ENCODE results near the gene TMEM63A.

TMEM63A gene

DNA sequence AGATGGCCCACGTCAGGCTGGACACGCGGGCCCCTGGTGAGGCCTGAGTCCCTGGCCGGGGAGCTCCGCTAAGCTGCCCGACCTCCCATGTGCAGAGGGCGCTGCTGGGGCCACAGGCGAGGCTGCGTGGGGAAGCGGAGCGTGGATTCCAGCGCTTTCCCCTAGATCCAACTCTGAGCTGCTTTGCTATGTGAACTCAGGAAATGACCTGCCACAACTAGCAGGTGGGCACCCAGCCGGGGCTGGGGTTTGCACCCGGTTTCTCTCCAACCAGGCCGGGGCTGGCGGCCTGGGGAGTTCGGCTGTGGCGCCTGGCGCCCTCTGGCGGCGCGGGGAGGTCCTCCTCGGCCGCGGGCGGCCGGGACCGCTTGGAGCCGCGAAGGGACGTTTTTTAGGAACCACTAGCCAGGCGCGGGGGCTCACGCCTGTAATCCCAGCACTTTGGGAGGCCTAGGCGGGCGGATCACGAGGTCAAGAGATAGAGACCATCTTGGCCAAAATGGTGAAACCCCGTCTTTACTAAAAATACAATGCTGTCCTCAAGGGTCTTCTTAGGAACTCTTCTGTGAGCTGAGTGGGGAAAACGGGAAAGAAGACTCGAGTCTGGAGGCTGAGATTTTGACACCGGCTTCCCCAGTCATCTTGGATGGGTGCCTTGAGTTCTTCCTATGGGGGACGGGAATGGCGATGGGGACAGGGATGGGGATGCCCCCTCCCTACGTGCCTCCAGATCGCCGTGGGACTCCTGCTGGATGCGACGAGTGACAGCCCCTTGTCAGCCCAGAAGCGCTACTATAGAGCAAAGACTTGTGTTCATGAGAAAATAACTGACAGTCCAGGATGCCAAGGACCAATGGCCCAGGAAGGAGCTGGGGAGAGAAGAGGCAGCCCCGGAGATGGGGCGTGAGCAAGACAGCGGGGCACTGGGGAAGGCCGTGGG, 29.3 kb upstream of the TMEM63A start:
- Histone ChIP-seq H2AFZ (ENCODE audit: low read length) (peak overlapping the region; percentile 51; the same call in 1 of the 2 replicates), H3K27ac (ENCODE audit: low read length) (no peak overlapping the region), H3K4me3 (ENCODE audit: low read length) (peak overlapping the region; percentile 30), H3K9me3 (replicated peaks; ENCODE audit: insufficient read depth, low read length) (no peaks in the 10 kb centered on the region), H3K9me2 (replicated peaks; ENCODE audit: insufficient read depth, low read length) (no peaks in the 10 kb centered on the region), H3K9ac (ENCODE audit: low read length) (peak overlapping the region; percentile 32; the same call in 1 of the 2 replicates), H3K4me2 (ENCODE audit: low read depth, low read length) (peak overlapping the region; percentile 51), H3K4me1 (ENCODE audit: low read length) (peaks cover 5% of the 10 kb centered on the region; the same call in 1 of the 2 replicates), H3F3A (ENCODE audit: insufficient read depth, low read length) (no peaks in the 10 kb centered on the region), H3K79me2 (ENCODE audit: low read length) (no peaks in the 10 kb centered on the region), H4K20me1 (ENCODE audit: insufficient read depth, low read length) (no peaks in the 10 kb centered on the region), H3K36me3 (replicated peaks; ENCODE audit: insufficient read depth, low read length) (no peaks in the 10 kb centered on the region), H3K27me3 (replicated peaks; ENCODE audit: insufficient read depth, low read length) (no peaks in the 10 kb centered on the region)
- peak; percentile 69 for DNase-seq
- no peak for TF ChIP-seq EZH2phosphoT487 (IDR thresholded peaks at IDR 0.05; ENCODE audit: low read length)
- TF ChIP-seq, protein P1, sequence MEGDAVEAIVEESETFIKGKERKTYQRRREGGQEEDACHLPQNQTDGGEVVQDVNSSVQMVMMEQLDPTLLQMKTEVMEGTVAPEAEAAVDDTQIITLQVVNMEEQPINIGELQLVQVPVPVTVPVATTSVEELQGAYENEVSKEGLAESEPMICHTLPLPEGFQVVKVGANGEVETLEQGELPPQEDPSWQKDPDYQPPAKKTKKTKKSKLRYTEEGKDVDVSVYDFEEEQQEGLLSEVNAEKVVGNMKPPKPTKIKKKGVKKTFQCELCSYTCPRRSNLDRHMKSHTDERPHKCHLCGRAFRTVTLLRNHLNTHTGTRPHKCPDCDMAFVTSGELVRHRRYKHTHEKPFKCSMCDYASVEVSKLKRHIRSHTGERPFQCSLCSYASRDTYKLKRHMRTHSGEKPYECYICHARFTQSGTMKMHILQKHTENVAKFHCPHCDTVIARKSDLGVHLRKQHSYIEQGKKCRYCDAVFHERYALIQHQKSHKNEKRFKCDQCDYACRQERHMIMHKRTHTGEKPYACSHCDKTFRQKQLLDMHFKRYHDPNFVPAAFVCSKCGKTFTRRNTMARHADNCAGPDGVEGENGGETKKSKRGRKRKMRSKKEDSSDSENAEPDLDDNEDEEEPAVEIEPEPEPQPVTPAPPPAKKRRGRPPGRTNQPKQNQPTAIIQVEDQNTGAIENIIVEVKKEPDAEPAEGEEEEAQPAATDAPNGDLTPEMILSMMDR (IDR thresholded peaks at IDR 0.05; ENCODE audit: low read length): peak; percentile 89
- TF ChIP-seq EZH2 (optimal IDR thresholded peaks at IDR 0.05; ENCODE audit: low read depth, low read length): no peak

DNA sequence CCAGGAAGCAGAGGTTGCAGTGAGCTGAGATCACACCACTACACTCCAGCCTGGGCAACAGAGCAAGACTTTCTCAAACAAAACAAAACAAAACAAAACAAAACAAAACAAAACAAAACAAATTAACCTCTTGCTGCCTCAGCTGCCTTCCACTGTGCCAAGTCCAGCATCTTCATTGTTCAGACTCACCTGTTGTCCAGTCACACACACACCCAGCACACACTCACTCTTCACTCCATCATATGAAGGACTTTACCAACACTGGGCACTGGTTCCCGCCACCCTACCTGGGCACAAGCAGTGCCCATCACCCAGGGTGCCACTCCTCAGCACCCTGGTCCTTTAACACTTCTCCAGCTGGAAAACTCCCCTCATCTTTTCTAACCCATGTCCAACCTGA, 27.3 kb upstream of the TMEM63A start:
- Histone ChIP-seq H3K4me3 (ENCODE audit: low read length) (no peak overlapping the region), H3K4me1 (ENCODE audit: low read length) (peaks cover 5% of the 10 kb centered on the region; the same call in 1 of the 2 replicates), H4K20me1 (ENCODE audit: insufficient read depth, low read length) (no peaks in the 10 kb centered on the region), H3K27me3 (replicated peaks; ENCODE audit: insufficient read depth, low read length) (no peaks in the 10 kb centered on the region), H2AFZ (ENCODE audit: low read length) (no peak overlapping the region), H3K79me2 (ENCODE audit: low read length) (no peaks in the 10 kb centered on the region), H3K36me3 (replicated peaks; ENCODE audit: insufficient read depth, low read length) (no peaks in the 10 kb centered on the region), H3K9ac (ENCODE audit: low read length) (no peak overlapping the region), H3K9me2 (replicated peaks; ENCODE audit: insufficient read depth, low read length) (no peaks in the 10 kb centered on the region), H3K4me2 (ENCODE audit: low read depth, low read length) (no peak overlapping the region), H3K27ac (ENCODE audit: low read length) (no peak overlapping the region), H3K9me3 (replicated peaks; ENCODE audit: insufficient read depth, low read length) (no peaks in the 10 kb centered on the region), H3F3A (ENCODE audit: insufficient read depth, low read length) (no peaks in the 10 kb centered on the region)
- TF ChIP-seq EZH2 (optimal IDR thresholded peaks at IDR 0.05; ENCODE audit: low read depth, low read length) (no peak), EZH2phosphoT487 (IDR thresholded peaks at IDR 0.05; ENCODE audit: low read length) (no peak)
- TF ChIP-seq, protein P1 (IDR thresholded peaks at IDR 0.05; ENCODE audit: low read length): no peak
- no peak for DNase-seq

DNA sequence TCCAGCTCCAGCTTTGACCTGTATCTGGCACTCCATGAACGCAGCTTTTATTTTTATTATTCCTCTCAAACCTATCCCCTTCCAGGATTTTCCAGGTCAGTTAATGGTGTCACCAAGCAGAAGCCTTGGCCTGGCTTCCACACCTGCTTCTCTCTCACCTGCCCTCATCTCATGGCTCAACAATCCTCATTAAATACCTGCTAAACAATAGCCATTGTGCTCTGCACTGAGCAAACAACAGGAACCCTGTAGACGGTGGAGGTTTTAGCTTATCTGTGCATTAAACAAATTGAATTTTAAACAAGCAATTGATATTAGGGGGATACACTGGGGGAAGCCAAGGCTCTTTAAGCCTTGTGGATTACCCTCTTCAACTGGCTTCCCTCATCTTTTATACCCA, 26.6 kb upstream of the TMEM63A start:
- H3K27ac ChIP-seq (ENCODE audit: low read length): no peak overlapping the region
- no peak overlapping the region for H3K9ac ChIP-seq (ENCODE audit: low read length)
- H3K9me3 ChIP-seq (replicated peaks; ENCODE audit: insufficient read depth, low read length): no peaks in the 10 kb centered on the region
- H3K4me1 ChIP-seq (ENCODE audit: low read length): peaks cover 5% of the 10 kb centered on the region; the same call in 1 of the 2 replicates
- no peaks in the 10 kb centered on the region for H3K36me3 ChIP-seq (replicated peaks; ENCODE audit: insufficient read depth, low read length)
- DNase-seq: no peak
- no peak overlapping the region for H2AFZ ChIP-seq (ENCODE audit: low read length)
- H3K4me2 ChIP-seq (ENCODE audit: low read depth, low read length): no peak overlapping the region
- H3K27me3 ChIP-seq (replicated peaks; ENCODE audit: insufficient read depth, low read length): no peaks in the 10 kb centered on the region
- TF ChIP-seq EZH2phosphoT487 (IDR thresholded peaks at IDR 0.05; ENCODE audit: low read length) (no peak), EZH2 (optimal IDR thresholded peaks at IDR 0.05; ENCODE audit: low read depth, low read length) (no peak)
- TF ChIP-seq, protein P1 (IDR thresholded peaks at IDR 0.05; ENCODE audit: low read length): no peak
- H3F3A ChIP-seq (ENCODE audit: insufficient read depth, low read length): no peaks in the 10 kb centered on the region
- no peaks in the 10 kb centered on the region for H4K20me1 ChIP-seq (ENCODE audit: insufficient read depth, low read length)
- H3K79me2 ChIP-seq (ENCODE audit: low read length): no peaks in the 10 kb centered on the region
- H3K4me3 ChIP-seq (ENCODE audit: low read length): no peak overlapping the region
- H3K9me2 ChIP-seq (replicated peaks; ENCODE audit: insufficient read depth, low read length): no peaks in the 10 kb centered on the region

Data from MM.1S (cell line).